GM23338 (cell line): ENCODE data around the gene MYL6. TPM values are rescaled to one million over a fixed set of nuclear protein-coding genes. Genes with fewer than 3 reads are reported as not detected.

ENCODE experiments used
- ATAC-seq: fragments of 200-7000 bp; cut with Tn5 transposase; 3 replicates; pipeline ENCODE4 v1.9.1; 2020
- DNase-seq: peaks from one replicate; pipeline ENCODE4 v3.0.0-alpha.2; 2015; ENCODE audit warnings: low spot score
- H2AFZ ChIP-seq: fragments of 200-600 bp; sonication (generic); 2 replicates; pipeline ENCODE4 v1.8.0; 2016; ENCODE audit warnings: antibody characterized with exemption, mild to moderate bottlenecking, moderate library complexity
- H3F3A ChIP-seq: fragments of 200-600 bp; sonication (generic); replicated peaks from 2 replicates; pipeline ENCODE4 v1.8.0; 2017; ENCODE audit warnings: antibody characterized with exemption, mixed run types, low read depth
- H3K27ac ChIP-seq: fragments of 200-600 bp; sonication (generic); 2 replicates; pipeline ENCODE4 v1.6.1; 2016; ENCODE audit warnings: low read depth
- H3K27me3 ChIP-seq: fragments of 200-600 bp; sonication (generic); 2 replicates; pipeline ENCODE4 v1.8.0; 2016; ENCODE audit warnings: mild to moderate bottlenecking, mixed run types, moderate library complexity; ENCODE audit not compliant: insufficient read depth
- H3K36me3 ChIP-seq: fragments of 200-600 bp; sonication (generic); 2 replicates; pipeline ENCODE4 v1.8.0; 2016; ENCODE audit warnings: mild to moderate bottlenecking; ENCODE audit not compliant: insufficient read depth
- H3K4me1 ChIP-seq: fragments of 200-600 bp; sonication (generic); 2 replicates; pipeline ENCODE4 v1.8.0; 2016; ENCODE audit warnings: mild to moderate bottlenecking, moderate library complexity; ENCODE audit not compliant: insufficient read depth
- H3K4me2 ChIP-seq: fragments of 200-600 bp; sonication (generic); 2 replicates; pipeline ENCODE4 v1.7.1; 2017; ENCODE audit warnings: mixed run types
- H3K4me3 ChIP-seq: fragments of 200-600 bp; sonication (generic); 2 replicates; pipeline ENCODE4 v1.6.1; 2016; ENCODE audit warnings: mixed run types
- H3K79me2 ChIP-seq: fragments of 200-600 bp; sonication (generic); replicated peaks from 2 replicates; pipeline ENCODE4 v1.8.0; 2017; ENCODE audit warnings: mild to moderate bottlenecking; ENCODE audit not compliant: insufficient read depth
- H3K9me2 ChIP-seq: fragments of 200-600 bp; sonication (generic); 2 replicates; pipeline ENCODE4 v1.8.0; 2017; ENCODE audit not compliant: insufficient read depth
- H4K20me1 ChIP-seq: fragments of 200-600 bp; sonication (generic); replicated peaks from 2 replicates; pipeline ENCODE4 v1.8.0; 2017; ENCODE audit warnings: mild to moderate bottlenecking; ENCODE audit not compliant: insufficient read depth
- H3K27ac Mint-ChIP-seq: 2 replicates; pipeline ENCODE4 v1.8.0; 2020; ENCODE audit warnings: inconsistent platforms, mild to moderate bottlenecking, moderate library complexity, mixed read lengths
- H3K27me3 Mint-ChIP-seq: 3 replicates; pipeline ENCODE4 v1.8.0; 2022; ENCODE audit warnings: low read depth, mild to moderate bottlenecking, moderate library complexity, mixed read lengths, inconsistent platforms; ENCODE audit not compliant: insufficient read depth, poor library complexity
- H3K36me3 Mint-ChIP-seq: 3 replicates; pipeline ENCODE4 v1.8.0; 2021; ENCODE audit warnings: low read depth, mild to moderate bottlenecking, inconsistent platforms, moderate library complexity, mixed read lengths
- H3K4me1 Mint-ChIP-seq: 3 replicates; pipeline ENCODE4 v1.8.0; 2020; ENCODE audit warnings: mild to moderate bottlenecking, inconsistent platforms, mixed read lengths
- H3K4me3 Mint-ChIP-seq: 3 replicates; pipeline ENCODE4 v1.8.0; 2021; ENCODE audit warnings: moderate library complexity, mild to moderate bottlenecking, inconsistent platforms, mixed read lengths
- H3K9me3 Mint-ChIP-seq: 3 replicates; pipeline ENCODE4 v1.8.0; 2020; ENCODE audit warnings: moderate library complexity, mild to moderate bottlenecking, inconsistent platforms, mixed read lengths
- CTCF ChIP-seq, 2 experiments: fragments of 200-600 bp in 1 of 2; sonication (generic) in 1 of 2; conservative IDR thresholded peaks; 2 replicates each; pipeline versions ENCODE4 v1.5.1 to v1.6.1; 2016 to 2017; ENCODE audit warnings: antibody characterized with exemption in 2 of 2, low read depth in 2 of 2, mild to moderate bottlenecking in 2 of 2, moderate library complexity in 1 of 2
- ETS1 ChIP-seq: IDR thresholded peaks from 2 replicates; pipeline ENCODE4 v1.6.1; 2016; ENCODE audit warnings: antibody characterized with exemption
- EZH2 ChIP-seq: fragments of 200-600 bp; sonication (generic); IDR thresholded peaks from one replicate; pipeline ENCODE4 v1.8.0; 2017; ENCODE audit warnings: antibody characterized with exemption, mild to moderate bottlenecking, low read depth; ENCODE audit not compliant: unreplicated experiment
- EZH2phosphoT487 ChIP-seq: fragments of 200-600 bp; sonication (generic); IDR thresholded peaks from one replicate; pipeline ENCODE4 v1.8.1; 2018; ENCODE audit warnings: antibody characterized with exemption; ENCODE audit not compliant: unreplicated experiment
- JUNB ChIP-seq: IDR thresholded peaks from one replicate; pipeline ENCODE4 v1.6.1; 2016; ENCODE audit warnings: antibody characterized with exemption; ENCODE audit not compliant: unreplicated experiment
- NANOG ChIP-seq: IDR thresholded peaks from 2 replicates; pipeline ENCODE4 v1.6.1; 2016; ENCODE audit warnings: antibody characterized with exemption, borderline replicate concordance
- REST ChIP-seq: IDR thresholded peaks from one replicate; pipeline ENCODE4 v1.6.1; 2018; ENCODE audit warnings: antibody characterized with exemption; ENCODE audit not compliant: unreplicated experiment
- STAT1 ChIP-seq: IDR thresholded peaks from one replicate; pipeline ENCODE4 v1.6.1; 2016; ENCODE audit warnings: antibody characterized with exemption; ENCODE audit not compliant: unreplicated experiment
- ZNF114 ChIP-seq: fragments of 250-450 bp; sonication (Bioruptor Pico); IDR thresholded peaks from 2 replicates; pipeline ENCODE4 v1.5.0; 2020; ENCODE audit warnings: mild to moderate bottlenecking, moderate library complexity
- ZNF331 ChIP-seq: fragments of 250-450 bp; sonication (Bioruptor Pico); IDR thresholded peaks from 2 replicates; pipeline ENCODE4 v1.5.0; 2020; ENCODE audit warnings: low read depth, mild to moderate bottlenecking, moderate library complexity
- polyA plus RNA-seq: library from polyadenylated mRNA; unstranded; fragments of >200 nt; fragmentation: Nextera tagmentation; extraction: Ambion mirVana; gene quantifications from 2 replicates; pipeline ENCODE4 v1.2.1, GENCODE V29; 2016
- total RNA-seq: library from RNA; depleted of rRNA; stranded (reverse); fragments of >200 nt; shearing (Covaris generic); gene quantifications from 2 replicates; pipeline ENCODE4 v1.2.3, GENCODE V29; 2014

Gene MYL6
- total and polyA plus RNA-seq, 2 experiments from 2014 or later, result 1,092 to 1,545 TPM

GRCh38 chr12:56204275-56204674, 46.1 kb downstream of the MYL6 start:
- H3K27ac ChIP-seq, result no peak overlapping the region; the same call in 1 of the 2 replicates
- no peak overlapping the region for H3K4me3 ChIP-seq
- DNase-seq (no peak), ATAC-seq (no peak)
- no peaks in the 10 kb centered on the region for H3K79me2 ChIP-seq
- H3K4me1 ChIP-seq, result no peaks in the 10 kb centered on the region
- no peaks in the 10 kb centered on the region for H3K27me3 ChIP-seq
- H3F3A ChIP-seq, result peaks cover 19% of the 10 kb centered on the region
- Mint-ChIP-seq H3K27ac (no peak overlapping the region), H3K4me1 (no peaks in the 10 kb centered on the region; the same call in 2 of the 3 replicates), H3K9me3 (no peaks in the 10 kb centered on the region), H3K36me3 (peaks cover 52% of the 10 kb centered on the region), H3K27me3 (no peaks in the 10 kb centered on the region), H3K4me3 (no peak overlapping the region)
- peaks cover 8% of the 10 kb centered on the region for H4K20me1 ChIP-seq
- H3K9me2 ChIP-seq, result no peaks in the 10 kb centered on the region
- H3K36me3 ChIP-seq, result peaks cover 21% of the 10 kb centered on the region
- TF ChIP-seq REST, result no peak
- TF ChIP-seq STAT1, result no peak
- TF ChIP-seq ETS1, result no peak
- TF ChIP-seq EZH2phosphoT487, result no peak
- TF ChIP-seq ZNF114 (CRISPR knock-in tag), result no peak
- TF ChIP-seq NANOG, result no peak
- no peak for TF ChIP-seq JUNB
- H2AFZ ChIP-seq, result no peak overlapping the region
- no peak overlapping the region for H3K4me2 ChIP-seq

- Mint-ChIP-seq H3K4me1 (no peaks in the 10 kb centered on the region; the same call in 2 of the 3 replicates), H3K36me3 (peaks cover 63% of the 10 kb centered on the region), H3K27me3 (no peaks in the 10 kb centered on the region), H3K9me3 (no peaks in the 10 kb centered on the region), H3K27ac (no peak overlapping the region), H3K4me3 (no peak overlapping the region)
- peaks cover 8% of the 10 kb centered on the region for H4K20me1 ChIP-seq
- no peaks in the 10 kb centered on the region for H3K79me2 ChIP-seq
- H3F3A ChIP-seq, result peaks cover 26% of the 10 kb centered on the region
- H3K4me1 ChIP-seq, result no peaks in the 10 kb centered on the region
- DNase-seq (no peak), ATAC-seq (no peak)
- peaks cover 32% of the 10 kb centered on the region for H3K36me3 ChIP-seq
- H2AFZ ChIP-seq, result no peak overlapping the region
- no peak overlapping the region for H3K4me3 ChIP-seq
- no peak overlapping the region for H3K4me2 ChIP-seq
- no peak overlapping the region for H3K27ac ChIP-seq
- no peaks in the 10 kb centered on the region for H3K27me3 ChIP-seq
- H3K9me2 ChIP-seq, result no peaks in the 10 kb centered on the region
- TF ChIP-seq ZNF114 (CRISPR knock-in tag) (no peak), REST (no peak), STAT1 (no peak), EZH2 (no peak), ZNF331 (no peak), CTCF (conservative IDR thresholded peaks at IDR 0.05; ENCODE audit: low read depth in 2 of 2) (no peak), NANOG (no peak), ETS1 (no peak)
Observed at GRCh38 chr12:56205445-56205844, 47.3 kb downstream of the MYL6 start.
